Natural killer cell (primary cell): ENCODE results near the gene TCEANC2. TPM values are rescaled to one million over a fixed set of nuclear protein-coding genes. Genes with fewer than 3 reads are reported as not detected.

ENCODE experiments used
- ATAC-seq, 3 donors: fragments of 150-1000 bp in 2 of 3; fragments of 200-7000 bp in 1 of 3; cut with Tn5 transposase; 1 replicate in 1 of 3; 2 replicates in 2 of 3; pipeline ENCODE4 v1.10.0; 2021; ENCODE audit warnings: mild to moderate bottlenecking in 2 of 3, moderate library complexity in 2 of 3
- DNase-seq, 2 donors: peaks; one replicate each; pipeline versions ENCODE4 v3.0.0 to v3.0.0-alpha.2; 2013 to 2021; ENCODE audit warnings: mixed read lengths in 1 of 2
- H3K27ac ChIP-seq: one replicate; pipeline ENCODE4 v1.5.1; 2013; ENCODE audit warnings: mild to moderate bottlenecking, low read length
- H3K27me3 ChIP-seq: one replicate; pipeline ENCODE4 v1.6.1; 2013; ENCODE audit warnings: low read length; ENCODE audit not compliant: control insufficient read depth, insufficient read depth
- H3K36me3 ChIP-seq: one replicate; pipeline ENCODE4 v1.6.1; 2013; ENCODE audit warnings: low read length; ENCODE audit not compliant: control insufficient read depth, insufficient read depth
- H3K4me1 ChIP-seq: one replicate; pipeline ENCODE4 v1.6.1; 2013; ENCODE audit warnings: low read length; ENCODE audit not compliant: control insufficient read depth, insufficient read depth
- H3K4me3 ChIP-seq: one replicate; pipeline ENCODE4 v1.5.1; 2013; ENCODE audit warnings: low read length
- H3K9me3 ChIP-seq: one replicate; pipeline ENCODE4 v1.6.1; 2013; ENCODE audit warnings: low read length; ENCODE audit not compliant: control insufficient read depth, insufficient read depth
- H3K27ac Mint-ChIP-seq, 2 donors: one replicate each; pipeline ENCODE4 v1.8.0; 2022; ENCODE audit warnings: mild to moderate bottlenecking in 2 of 2, mixed read lengths in 2 of 2, moderate library complexity in 1 of 2
- H3K27me3 Mint-ChIP-seq, 2 donors: one replicate each; pipeline ENCODE4 v1.8.0; 2022; ENCODE audit warnings: low read depth in 2 of 2, mixed read lengths in 2 of 2
- H3K36me3 Mint-ChIP-seq: one replicate; pipeline ENCODE4 v1.8.0; 2022; ENCODE audit warnings: mixed read lengths
- H3K4me1 Mint-ChIP-seq, 2 donors: one replicate each; pipeline ENCODE4 v1.8.0; 2022; ENCODE audit warnings: mixed read lengths in 2 of 2
- H3K4me3 Mint-ChIP-seq: one replicate; pipeline ENCODE4 v1.8.0; 2022; ENCODE audit warnings: mild to moderate bottlenecking, moderate library complexity, mixed read lengths
- H3K9me3 Mint-ChIP-seq, 2 donors: one replicate each; pipeline ENCODE4 v1.8.0; 2022; ENCODE audit warnings: mixed read lengths in 2 of 2
- WGBS: methylation state at CpG from one replicate; pipeline ENCODE4 v1.1.7; 2013; ENCODE audit warnings: missing lambda C conversion rate; ENCODE audit not compliant: insufficient coverage; 5-methylcytosine and 5-hydroxymethylcytosine counted together
- intact Hi-C: fragments of 100-400 bp; cut with micrococcal nuclease; formaldehyde crosslinking; loops from one replicate; pipeline ENCODE4 v1.14.2; 2022
- total RNA-seq, 4 donors: library from RNA; stranded (reverse); fragments of 120-200 nt in 1 of 4; gene quantifications; one replicate each; pipeline versions ENCODE4 v1.2.3 to v1.2.4, GENCODE V29; 2013 to 2022
- TF ChIP-seq, protein P1 (sequence below): fragments of 200-600 bp; IDR thresholded peaks from one replicate; pipeline ENCODE4 v1.8.0; 2022; ENCODE audit warnings: antibody characterized with exemption

Gene TCEANC2
- total RNA-seq, 3 donors from 2014 or later (not counting 1 experiment from before 2014, with no cell fraction given), result 5.1 to 9.5 (median 7.3) TPM

DNA sequence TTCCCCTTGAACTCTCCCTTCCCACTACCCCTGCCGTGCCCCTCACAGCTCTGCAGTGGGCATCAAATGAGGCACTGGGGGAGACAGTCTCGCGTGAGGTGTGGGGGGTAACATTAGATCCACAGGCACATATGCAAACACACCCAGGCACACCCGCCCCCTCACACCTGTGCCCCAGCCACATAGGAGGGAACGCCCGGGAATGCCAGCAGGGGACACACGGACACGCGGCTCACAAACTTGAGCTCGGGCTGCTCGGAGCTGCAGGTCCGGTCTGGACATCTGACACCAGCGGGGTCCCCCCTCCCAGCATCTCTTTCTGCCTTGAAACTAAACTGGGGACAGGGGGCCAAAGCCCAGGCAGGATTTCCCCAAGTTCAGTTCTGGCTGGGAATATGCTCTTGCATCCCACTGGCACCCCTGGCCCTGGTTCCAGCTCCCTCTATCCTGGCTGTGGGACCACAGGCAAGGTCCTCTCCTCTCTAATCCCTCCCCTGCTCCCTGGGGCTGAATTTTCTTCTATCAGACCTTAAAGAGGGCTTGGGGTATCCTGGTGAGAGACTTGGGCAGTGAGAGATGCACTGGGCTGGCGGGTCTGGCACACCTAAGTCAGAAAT is 68.8 kb downstream of the TCEANC2 start:
- Histone ChIP-seq H3K27me3 (no peaks in the 10 kb centered on the region), H3K27ac (no peak overlapping the region), H3K9me3 (no peaks in the 10 kb centered on the region), H3K4me1 (peaks cover 9% of the 10 kb centered on the region), H3K36me3 (no peaks in the 10 kb centered on the region), H3K4me3 (no peak overlapping the region)
- Mint-ChIP-seq H3K27ac (peak overlapping the region in 1 of 2 donors; percentile 31), H3K4me3 (no peak overlapping the region), H3K4me1 (peaks cover 6 to 7% of the 10 kb centered on the region in 2 donors), H3K9me3 (no peaks in the 10 kb centered on the region), H3K36me3 (no peaks in the 10 kb centered on the region), H3K27me3 (peaks cover 0 to 4% of the 10 kb centered on the region in 2 donors)
- intact Hi-C loops, result loop anchor here (10.0 kb wide), 1 partner anchor 283 kb away; the partner anchor contains the start of gene SSBP3
- DNase-seq, result no peak
- ATAC-seq, result no peak
- 73% methylated on average over 12 of the region's 14 CpGs for WGBS
- TF ChIP-seq, protein P1, sequence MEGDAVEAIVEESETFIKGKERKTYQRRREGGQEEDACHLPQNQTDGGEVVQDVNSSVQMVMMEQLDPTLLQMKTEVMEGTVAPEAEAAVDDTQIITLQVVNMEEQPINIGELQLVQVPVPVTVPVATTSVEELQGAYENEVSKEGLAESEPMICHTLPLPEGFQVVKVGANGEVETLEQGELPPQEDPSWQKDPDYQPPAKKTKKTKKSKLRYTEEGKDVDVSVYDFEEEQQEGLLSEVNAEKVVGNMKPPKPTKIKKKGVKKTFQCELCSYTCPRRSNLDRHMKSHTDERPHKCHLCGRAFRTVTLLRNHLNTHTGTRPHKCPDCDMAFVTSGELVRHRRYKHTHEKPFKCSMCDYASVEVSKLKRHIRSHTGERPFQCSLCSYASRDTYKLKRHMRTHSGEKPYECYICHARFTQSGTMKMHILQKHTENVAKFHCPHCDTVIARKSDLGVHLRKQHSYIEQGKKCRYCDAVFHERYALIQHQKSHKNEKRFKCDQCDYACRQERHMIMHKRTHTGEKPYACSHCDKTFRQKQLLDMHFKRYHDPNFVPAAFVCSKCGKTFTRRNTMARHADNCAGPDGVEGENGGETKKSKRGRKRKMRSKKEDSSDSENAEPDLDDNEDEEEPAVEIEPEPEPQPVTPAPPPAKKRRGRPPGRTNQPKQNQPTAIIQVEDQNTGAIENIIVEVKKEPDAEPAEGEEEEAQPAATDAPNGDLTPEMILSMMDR, result no peak

GRCh38 chr1:54122992-54123391 is 69.6 kb downstream of the TCEANC2 start:
- peaks cover 6 to 7% of the 10 kb centered on the region in 2 donors for H3K4me1 Mint-ChIP-seq
- no peaks in the 10 kb centered on the region for H3K36me3 ChIP-seq
- DNase-seq, result no peak
- WGBS, result 95% methylated on average over 6 of the region's 8 CpGs
- TF ChIP-seq, protein P1, result no peak
- no peaks in the 10 kb centered on the region for H3K27me3 ChIP-seq
- no peaks in the 10 kb centered on the region for H3K9me3 Mint-ChIP-seq
- H3K27ac Mint-ChIP-seq, result no peak overlapping the region
- H3K36me3 Mint-ChIP-seq, result no peaks in the 10 kb centered on the region
- intact Hi-C loops, result loop anchor here (10.0 kb wide), 1 partner anchor 282 kb away; the partner anchor contains the start of gene SSBP3
- no peak overlapping the region for H3K4me3 ChIP-seq
- H3K9me3 ChIP-seq, result no peaks in the 10 kb centered on the region
- peaks cover 9% of the 10 kb centered on the region for H3K4me1 ChIP-seq
- peaks cover 0 to 4% of the 10 kb centered on the region in 2 donors for H3K27me3 Mint-ChIP-seq
- no peak overlapping the region for H3K27ac ChIP-seq
- H3K4me3 Mint-ChIP-seq, result no peak overlapping the region
- ATAC-seq, result no peak

DNA sequence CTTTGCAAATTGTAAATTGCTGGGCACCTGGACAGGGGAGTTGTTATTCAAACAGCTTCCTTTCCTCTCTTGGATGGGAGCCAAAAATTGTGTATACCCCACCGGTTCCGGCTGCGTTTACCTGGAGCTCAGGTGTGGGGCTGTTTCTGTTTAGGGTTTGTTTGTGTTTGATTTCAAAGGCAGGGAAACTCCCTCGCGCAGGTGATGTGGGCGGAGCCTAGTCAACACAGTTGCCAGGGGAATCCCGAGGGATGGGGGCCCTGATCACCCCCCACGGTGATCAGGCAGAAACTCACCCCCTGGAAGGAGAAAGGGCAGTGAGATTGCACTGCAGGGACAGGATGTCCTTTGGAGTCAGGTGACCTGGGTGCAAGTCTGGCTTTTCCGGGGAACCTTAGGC is 71.1 kb downstream of the TCEANC2 start:
- H3K27ac Mint-ChIP-seq, result no peak overlapping the region

More for the DNA sequence above, 71.1 kb downstream of the TCEANC2 start:
- no peaks in the 10 kb centered on the region for H3K9me3 ChIP-seq
- H3K36me3 Mint-ChIP-seq, result no peaks in the 10 kb centered on the region
- H3K4me3 Mint-ChIP-seq, result no peak overlapping the region
- H3K27me3 ChIP-seq, result no peaks in the 10 kb centered on the region
- DNase-seq (peak in 1 of 2 donors; percentile 27), ATAC-seq (no peak)
- peaks cover 6 to 7% of the 10 kb centered on the region in 2 donors for H3K4me1 Mint-ChIP-seq
- no peaks in the 10 kb centered on the region for H3K36me3 ChIP-seq
- no peaks in the 10 kb centered on the region for H3K9me3 Mint-ChIP-seq
- H3K4me3 ChIP-seq, result no peak overlapping the region
- H3K4me1 ChIP-seq, result peaks cover 9% of the 10 kb centered on the region
- H3K27me3 Mint-ChIP-seq, result peaks cover 0 to 4% of the 10 kb centered on the region in 2 donors
- TF ChIP-seq, protein P1, result no peak
- no peak overlapping the region for H3K27ac ChIP-seq
- intact Hi-C loops, result loop anchor here (10.0 kb wide), 1 partner anchor 280 kb away; the partner anchor contains the start of gene SSBP3
- 78% methylated on average over 9 of the region's 9 CpGs for WGBS
